GM19438 (cell line): Measurements from ENCODE around the gene DCST1.

ENCODE experiments used
- ATAC-seq: cut with Tn5 transposase; IDR thresholded peaks from one replicate; pipeline ENCODE4 v1.9.1; 2021; ENCODE audit warnings: low read depth; ENCODE audit not compliant: unreplicated experiment

Gene DCST1

GRCh38 chr1:155070158-155070621, 36.6 kb downstream of the DCST1 start:
- no peak for ATAC-seq

DNA sequence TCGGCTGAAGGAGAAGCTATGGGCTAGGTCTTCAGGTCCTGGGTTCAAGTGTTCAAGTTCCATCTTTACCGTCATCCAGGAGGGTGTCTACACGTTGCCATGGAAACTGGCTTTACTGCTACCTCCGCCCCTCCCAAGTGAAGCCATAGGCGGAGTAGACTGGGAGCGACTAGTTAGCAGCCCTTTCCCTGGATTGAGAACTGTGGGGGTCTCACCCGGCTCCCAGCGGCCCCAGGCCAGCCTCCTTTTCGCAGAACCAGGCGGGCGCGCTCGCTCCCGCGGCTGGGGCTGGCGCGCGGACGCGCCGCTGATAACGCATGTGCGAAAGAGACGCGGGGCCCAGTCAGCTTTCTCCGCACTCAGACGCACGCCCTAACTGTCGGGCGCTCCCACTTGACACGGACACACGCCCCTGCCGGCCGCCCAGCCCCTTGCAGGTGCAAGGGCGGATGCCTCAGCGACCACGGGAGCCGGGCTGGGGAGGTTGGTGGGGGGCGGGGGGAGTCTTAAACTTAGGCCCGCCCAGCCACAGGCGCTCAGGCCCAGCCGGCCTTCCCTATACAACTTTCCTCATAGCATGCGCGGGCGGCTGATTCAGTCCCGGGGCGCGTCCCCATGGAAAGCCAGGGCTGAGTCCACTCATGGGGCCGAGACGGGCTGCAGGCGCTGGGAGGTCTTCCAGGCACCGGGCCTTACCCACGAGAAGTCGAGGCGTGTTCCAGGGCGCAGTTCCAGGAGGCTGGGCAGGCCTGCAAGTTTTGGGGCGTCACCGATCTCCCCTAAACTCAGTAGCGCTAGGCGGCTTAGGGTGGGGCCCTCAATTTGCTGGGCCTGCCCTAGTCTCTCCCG, 37.3 kb downstream of the DCST1 start:
- ATAC-seq, result peak; percentile 80

GRCh38 chr1:155071701-155072100, 38.1 kb downstream of the DCST1 start:
- no peak for ATAC-seq

- ATAC-seq, result no peak
These were observed 39.1 kb downstream of the DCST1 start for GRCh38 chr1:155072531-155073289.

- ATAC-seq, result no peak
These were observed 40.0 kb downstream of the DCST1 start for GRCh38 chr1:155073377-155074242.

GRCh38 chr1:155075535-155075934, 41.9 kb downstream of the DCST1 start:
- ATAC-seq, result no peak

- no peak for ATAC-seq
These were observed 42.7 kb downstream of the DCST1 start for GRCh38 chr1:155076371-155076770.

GRCh38 chr1:155077346-155077745, 43.7 kb downstream of the DCST1 start:
- ATAC-seq, result no peak

DNA sequence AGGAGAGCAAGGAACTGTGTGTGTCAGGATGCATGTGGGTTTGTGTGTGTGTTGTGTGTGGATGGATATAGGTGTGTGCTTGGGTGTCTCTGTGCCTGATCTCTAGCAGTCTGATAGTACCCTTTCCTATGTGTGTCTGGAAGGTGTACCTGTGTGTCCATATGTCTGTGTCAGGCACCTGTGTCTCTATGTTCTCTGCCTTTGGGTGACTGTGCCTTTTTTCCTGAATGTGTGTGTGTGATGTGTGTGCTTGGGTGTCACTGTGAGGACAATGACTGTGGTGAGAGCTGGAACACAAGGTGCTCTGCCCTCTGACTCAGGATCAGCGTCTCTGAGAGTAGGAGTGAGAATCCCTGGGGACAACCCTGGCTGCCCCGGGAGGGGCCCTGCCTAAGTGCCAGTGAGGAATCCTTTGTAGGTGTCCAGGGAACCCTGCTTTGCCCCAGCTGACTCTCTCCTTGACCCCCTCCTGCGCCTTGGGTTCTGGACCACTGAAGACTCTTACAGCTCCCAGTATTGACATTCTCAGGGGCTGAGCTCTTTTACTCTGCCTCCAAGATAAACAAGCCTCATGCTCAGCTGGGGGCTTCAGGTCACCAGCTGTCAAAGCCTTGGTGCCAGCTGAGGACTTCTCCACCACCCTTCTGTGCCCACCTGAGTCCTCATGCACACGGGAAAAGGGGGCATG, 44.3 kb downstream of the DCST1 start:
- no peak for ATAC-seq

- no peak for ATAC-seq
These were observed 45.0 kb downstream of the DCST1 start, which contains the start of gene EFNA3 for GRCh38 chr1:155078469-155079209. EFNA3 (plus strand) TSS chr1:155078837; CDS start chr1:155078942, 105 bp downstream.

DNA sequence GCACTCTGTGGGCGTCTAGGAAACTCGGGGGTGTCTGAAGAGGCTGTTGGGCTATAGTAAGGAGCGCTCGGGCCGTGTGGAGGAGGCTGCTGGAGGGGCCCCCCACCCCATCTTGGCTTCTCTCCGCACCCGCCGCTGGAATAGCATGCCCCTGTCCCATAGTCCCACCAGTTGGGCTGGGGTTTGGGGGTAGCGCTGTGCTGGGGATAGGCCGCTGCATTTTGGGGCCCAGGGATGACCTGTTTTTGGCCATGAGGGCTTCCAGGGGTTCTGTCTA, 45.5 kb downstream of the DCST1 start:
- ATAC-seq, result no peak

- no peak for ATAC-seq
These were observed 46.1 kb downstream of the DCST1 start for GRCh38 chr1:155079487-155080311.

GRCh38 chr1:155080312-155081228, 46.9 kb downstream of the DCST1 start:
- ATAC-seq, result no peak

DNA sequence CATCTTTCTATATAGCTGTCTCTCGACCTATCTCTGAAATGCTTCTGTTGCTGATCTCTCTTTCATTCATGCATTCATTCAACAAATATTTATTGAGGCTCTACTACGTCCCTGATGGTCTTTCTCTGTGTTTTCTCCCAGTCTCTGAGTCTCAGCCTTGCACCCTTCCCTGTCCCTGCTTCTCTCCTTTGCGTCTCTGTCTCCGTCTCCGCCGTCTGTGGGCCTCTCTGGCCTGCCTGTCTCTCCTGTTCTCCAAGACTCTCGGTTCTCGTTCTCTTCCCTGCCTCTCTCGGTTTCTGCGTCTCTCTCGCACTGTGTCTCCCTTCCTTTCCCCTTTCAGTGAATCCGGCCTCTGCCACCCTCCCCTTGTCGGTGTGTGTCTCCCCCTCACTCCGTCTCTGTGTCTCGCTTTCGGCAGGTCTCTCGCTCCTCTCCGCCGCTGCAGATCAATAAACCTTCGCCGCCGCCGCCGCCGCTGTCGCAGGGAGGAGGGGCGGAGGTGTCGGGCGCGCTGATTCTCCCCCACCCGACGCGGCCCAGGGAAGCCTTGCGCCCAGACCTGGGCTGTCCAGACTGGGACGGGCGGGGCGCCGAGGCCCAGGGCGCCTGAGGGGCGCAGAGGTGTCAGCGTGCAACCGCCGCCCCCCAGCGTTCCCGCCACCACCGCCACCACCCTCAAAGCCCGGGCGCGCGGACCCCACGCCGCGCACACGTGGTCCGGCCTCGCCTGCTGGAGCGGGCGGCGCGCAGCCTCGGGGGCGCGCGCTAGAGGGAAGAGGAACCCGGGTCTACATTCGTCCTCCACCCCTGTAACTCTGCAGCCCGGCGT, 48.1 kb downstream of the DCST1 start:
- ATAC-seq, result no peak

- ATAC-seq, result no peak
These were observed 48.9 kb downstream of the DCST1 start for GRCh38 chr1:155082301-155083051.

- no peak for ATAC-seq
These were observed 49.5 kb downstream of the DCST1 start for GRCh38 chr1:155083052-155083541.
